ENCODE data around the gene PPWD1.

GRCh38 chr5:65630981-65631380 is 67.9 kb downstream of the PPWD1 start:
- no peak for TF ChIP-seq ZNF335 (tag by site-specific recombination; conservative IDR thresholded peaks at IDR 0.05)
- TF ChIP-seq CTCF (tag by site-specific recombination; IDR thresholded peaks at IDR 0.05): no peak
- no peak for TF ChIP-seq SALL2 (tag by site-specific recombination; IDR thresholded peaks at IDR 0.05; ENCODE audit: borderline replicate concordance)
- no peak for TF ChIP-seq ZBTB7A (tag by site-specific recombination; IDR thresholded peaks at IDR 0.05; ENCODE audit: low read depth)

All from HEK293 (cell line).